ENCODE measurements around the gene TOP2B. TPM values are rescaled to one million over a fixed set of nuclear protein-coding genes. Genes with fewer than 3 reads are reported as not detected.

The TOP2B gene
- total and polyA plus RNA-seq, 9 of the 15 experiments (the other 6 are each of a cell fraction or from before 2014, with no cell fraction given): 45.3 to 186 (median 134) TPM

GRCh38 chr3:25673738-25674298, 9.1 kb upstream of the TOP2B start:
- H3K79me2 ChIP-seq (ENCODE audit: control insufficient read depth, insufficient read depth, low read length): no peaks in the 10 kb centered on the region
- no peaks in the 10 kb centered on the region for H4K20me1 ChIP-seq (replicated peaks; ENCODE audit: control insufficient read depth, insufficient read depth, low read length)
- H3K27ac ChIP-seq (ENCODE audit: extremely low read depth, low read depth, low read length): no peak overlapping the region
- intact Hi-C loops (cut with micrococcal nuclease): no loop called here
- peaks cover 0 to 21% of the 10 kb centered on the region in 2 experiments; a peak in 2 of 5 replicates for H3K27me3 ChIP-seq (ENCODE audit: control insufficient read depth in 2 of 2, insufficient read depth in 2 of 2, low read length in 2 of 2)
- no peak overlapping the region for H2AFZ ChIP-seq (ENCODE audit: low read depth, low read length)
- H3K4me1 ChIP-seq (replicated peaks in 1 of 2; ENCODE audit: control insufficient read depth in 2 of 2, insufficient read depth in 2 of 2, low read length in 2 of 2): peaks cover 0 to 5% of the 10 kb centered on the region in 2 experiments; a peak in 2 of 5 replicates
- TF ChIP-seq DNMT1 (IDR thresholded peaks at IDR 0.05) (no peak), ZNF121 (CRISPR knock-in tag; conservative IDR thresholded peaks at IDR 0.05) (no peak), SLC30A9 (CRISPR knock-in tag; IDR thresholded peaks at IDR 0.05) (no peak), ZBTB49 (CRISPR knock-in tag; IDR thresholded peaks at IDR 0.05; ENCODE audit: borderline replicate concordance) (no peak), BCOR (IDR thresholded peaks at IDR 0.05) (no peak), NFIX (CRISPR knock-in tag; IDR thresholded peaks at IDR 0.05; ENCODE audit: low read depth) (no peak), SMARCB1 (IDR thresholded peaks at IDR 0.05; ENCODE audit: insufficient read length, low read depth) (no peak), ETV6 (IDR thresholded peaks at IDR 0.05; ENCODE audit: borderline replicate concordance in 1 of 2, low read depth in 2 of 2, low read length in 1 of 2) (no peak), ETV6 (CRISPR knock-in tag; IDR thresholded peaks at IDR 0.05; ENCODE audit: borderline replicate concordance) (no peak)
- DNase-seq (ENCODE audit: extremely low read depth in 1 of 4, low spot score in 3 of 4): no peak
- WGBS (ENCODE audit: insufficient coverage, low coverage, missing lambda C conversion rate): 4% methylated on average over 8 of the region's 8 CpGs
- CTCF ChIA-PET (ENCODE audit: low intra/inter-chr PET ratio): no interaction called here
- no peaks in the 10 kb centered on the region for H3K36me3 ChIP-seq (ENCODE audit: control insufficient read depth, insufficient read depth, low read length)
- no peak for FAIRE-seq
- no peak; the same call in 2 of the 3 replicates for ATAC-seq
- no TSS peak for BruUV-seq (replicated peaks)
- H3K9ac ChIP-seq (ENCODE audit: insufficient read depth in 1 of 2, low read depth in 2 of 2, low read length in 2 of 2): no peak overlapping the region
- in situ Hi-C loops (cut with MboI): no loop called here
- POLR2A ChIA-PET: interaction anchor here (0.6 kb wide), 1 partner anchor 62 kb away, joined by 3 read pairs; no protein-coding TSS in a partner anchor
- H3K9me3 ChIP-seq (replicated peaks; ENCODE audit: control insufficient read depth, insufficient read depth, low read depth, low read length): no peaks in the 10 kb centered on the region
- no peak overlapping the region for H3K4me3 ChIP-seq
- H3K4me2 ChIP-seq (ENCODE audit: insufficient read depth, low read length): no peak overlapping the region
- H3K9me1 ChIP-seq (ENCODE audit: control insufficient read depth, insufficient read depth, low read length): no peaks in the 10 kb centered on the region
